ENCODE data around the gene PNKD. TPM values are rescaled to one million over a fixed set of nuclear protein-coding genes. Genes with fewer than 3 reads are reported as not detected.

PNKD gene
- total and polyA plus RNA-seq, 12 donors: 48.8 to 181 (median 87.4) TPM

GRCh38 chr2:218253232-218253625 lies 17.1 kb upstream of the PNKD start:
- WGBS, 4 donors: 73 to 81% (median 78%) methylated on average over 5 of the region's 5 CpGs
- intact Hi-C loops (cut with DNase I): no loop called here
- peaks cover 0 to 80% of the 10 kb centered on the region in 2 donors for H3K36me3 ChIP-seq (replicated peaks in 1 of 2)

DNA sequence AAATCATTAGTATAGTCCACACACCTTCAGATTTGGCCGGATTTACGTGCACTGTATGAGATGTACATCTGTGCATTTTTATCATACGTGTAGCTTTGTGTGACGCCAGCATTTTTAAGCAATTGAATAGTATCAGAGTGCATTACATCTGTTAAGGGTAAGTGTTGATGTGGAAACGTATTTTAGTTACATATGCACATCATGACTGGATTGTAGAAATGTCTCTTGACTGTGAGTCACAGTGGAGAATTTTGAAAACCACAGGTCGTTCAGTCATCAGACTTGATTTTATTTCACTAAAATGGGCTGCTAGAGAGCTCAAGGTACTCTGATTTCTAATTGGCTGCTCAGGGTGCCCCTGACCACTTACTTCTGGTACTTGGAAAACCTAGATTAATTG lies 14.9 kb upstream of the PNKD start:
- Histone ChIP-seq H3K4me1 (replicated peaks in 1 of 2) (peaks cover 4 to 19% of the 10 kb centered on the region in 2 donors), H3K27ac (no peak overlapping the region), H3K4me3 (no peak overlapping the region), H3K9me3 (replicated peaks in 1 of 3) (no peaks in the 10 kb centered on the region), H3K36me3 (replicated peaks in 1 of 2) (peaks cover 0 to 58% of the 10 kb centered on the region in 2 donors), H3K27me3 (no peaks in the 10 kb centered on the region)
- intact Hi-C loops (cut with DNase I): loop anchor here in 1 of 2 donors (5.0 kb wide), 1 partner anchor 68 kb away; no protein-coding TSS in a partner anchor
- WGBS, 4 donors: 73 to 84% (median 74%) methylated on average over 6 of the region's 6 CpGs
- no peak for DNase-seq
- no peak for TF ChIP-seq POLR2A (IDR thresholded peaks at IDR 0.05)
- TF ChIP-seq, protein P1, sequence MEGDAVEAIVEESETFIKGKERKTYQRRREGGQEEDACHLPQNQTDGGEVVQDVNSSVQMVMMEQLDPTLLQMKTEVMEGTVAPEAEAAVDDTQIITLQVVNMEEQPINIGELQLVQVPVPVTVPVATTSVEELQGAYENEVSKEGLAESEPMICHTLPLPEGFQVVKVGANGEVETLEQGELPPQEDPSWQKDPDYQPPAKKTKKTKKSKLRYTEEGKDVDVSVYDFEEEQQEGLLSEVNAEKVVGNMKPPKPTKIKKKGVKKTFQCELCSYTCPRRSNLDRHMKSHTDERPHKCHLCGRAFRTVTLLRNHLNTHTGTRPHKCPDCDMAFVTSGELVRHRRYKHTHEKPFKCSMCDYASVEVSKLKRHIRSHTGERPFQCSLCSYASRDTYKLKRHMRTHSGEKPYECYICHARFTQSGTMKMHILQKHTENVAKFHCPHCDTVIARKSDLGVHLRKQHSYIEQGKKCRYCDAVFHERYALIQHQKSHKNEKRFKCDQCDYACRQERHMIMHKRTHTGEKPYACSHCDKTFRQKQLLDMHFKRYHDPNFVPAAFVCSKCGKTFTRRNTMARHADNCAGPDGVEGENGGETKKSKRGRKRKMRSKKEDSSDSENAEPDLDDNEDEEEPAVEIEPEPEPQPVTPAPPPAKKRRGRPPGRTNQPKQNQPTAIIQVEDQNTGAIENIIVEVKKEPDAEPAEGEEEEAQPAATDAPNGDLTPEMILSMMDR (IDR thresholded peaks at IDR 0.05): no peak

More at GRCh38 chr2:218253232-218253625, 17.1 kb upstream of the PNKD start:
- Histone ChIP-seq H3K27me3 (no peaks in the 10 kb centered on the region), H3K4me3 (no peak overlapping the region), H3K27ac (no peak overlapping the region), H3K4me1 (replicated peaks in 1 of 2) (peaks cover 0 to under 1% of the 10 kb centered on the region in 2 donors), H3K9me3 (replicated peaks in 1 of 3) (no peaks in the 10 kb centered on the region)
- peak in 1 of 7 donors; percentile 41 for DNase-seq
- TF ChIP-seq, protein P1 (IDR thresholded peaks at IDR 0.05): no peak
- TF ChIP-seq POLR2A (IDR thresholded peaks at IDR 0.05): no peak

GRCh38 chr2:218256612-218257350 lies 13.5 kb upstream of the PNKD start:
- Histone ChIP-seq H3K9me3 (replicated peaks in 1 of 3) (no peaks in the 10 kb centered on the region), H3K27me3 (no peaks in the 10 kb centered on the region), H3K27ac (peak overlapping the region in 2 of 5 donors; percentile 7 to 41), H3K4me3 (no peak overlapping the region), H3K4me1 (replicated peaks in 1 of 2) (peaks cover 4 to 19% of the 10 kb centered on the region in 2 donors), H3K36me3 (replicated peaks in 1 of 2) (peaks cover 0 to 45% of the 10 kb centered on the region in 2 donors)
- intact Hi-C loops (cut with DNase I): loop anchor here in 1 of 2 donors (5.0 kb wide), 1 partner anchor 69 kb away; no protein-coding TSS in a partner anchor
- DNase-seq: peak in 1 of 7 donors; percentile 43
- WGBS, 4 donors: 89 to 92% (median 91%) methylated on average over 13 of the region's 13 CpGs
- TF ChIP-seq, protein P1 (IDR thresholded peaks at IDR 0.05): no peak
- no peak for TF ChIP-seq POLR2A (IDR thresholded peaks at IDR 0.05)

DNA sequence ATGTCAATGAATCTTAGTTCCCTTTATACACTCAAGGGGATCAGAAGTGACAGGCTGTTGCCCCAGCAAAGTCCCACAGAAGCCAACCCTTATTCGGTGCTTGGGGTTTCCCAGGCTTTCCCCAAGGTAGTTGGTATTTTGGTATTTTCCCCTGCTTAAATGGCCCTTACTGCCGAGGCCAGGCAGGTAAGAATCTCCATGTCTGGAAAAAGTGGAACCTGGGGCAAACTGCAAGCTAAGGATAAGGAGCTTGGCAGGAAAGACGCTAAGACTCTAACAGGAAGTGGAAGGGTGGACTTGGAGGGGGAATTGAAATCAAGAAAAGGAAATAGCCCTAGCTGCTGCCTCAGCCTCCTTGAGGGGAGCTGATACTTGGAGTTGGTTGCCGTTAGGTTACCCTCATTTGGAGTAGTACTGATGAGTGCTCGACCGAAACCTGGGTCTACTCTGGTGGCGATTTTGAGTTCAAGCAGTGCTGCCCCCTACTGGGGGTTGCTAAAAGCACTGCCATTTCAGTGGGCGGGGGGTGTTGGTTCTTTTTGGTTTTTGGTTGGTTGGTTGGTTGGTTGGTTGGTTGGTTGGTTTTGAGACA lies 12.8 kb upstream of the PNKD start:
- Histone ChIP-seq H3K4me3 (no peak overlapping the region), H3K27ac (peak overlapping the region in 2 of 5 donors; percentile 7 to 41), H3K27me3 (no peaks in the 10 kb centered on the region), H3K36me3 (replicated peaks in 1 of 2) (peaks cover 0 to 38% of the 10 kb centered on the region in 2 donors), H3K9me3 (replicated peaks in 1 of 3) (no peaks in the 10 kb centered on the region), H3K4me1 (replicated peaks in 1 of 2) (peaks cover 4 to 20% of the 10 kb centered on the region in 2 donors)
- intact Hi-C loops (cut with DNase I): loop anchor here in 1 of 2 donors (5.0 kb wide), 1 partner anchor 70 kb away; no protein-coding TSS in a partner anchor
- whole genome bisulfite sequencing, 4 donors: 43 to 52% (median 47%) methylated on average over 8 of the region's 8 CpGs
- TF ChIP-seq, protein P1 (IDR thresholded peaks at IDR 0.05): peak; percentile 41 to 77 (median 61)
- no peak for TF ChIP-seq POLR2A (IDR thresholded peaks at IDR 0.05)
- DNase-seq: peak in 5 of 7 donors; percentile 40 to 73 (median 57)

All from adrenal gland (tissue), 12 donors.